ENCODE measurements around the gene PDE3A.

PDE3A gene

GRCh38 chr12:20487519-20487918 lies 119.2 kb downstream of the PDE3A start:
- no peaks in the 10 kb centered on the region for H3K36me3 ChIP-seq (ENCODE audit: control insufficient read depth, insufficient read depth, low read length)
- H3K9me3 ChIP-seq (ENCODE audit: control insufficient read depth, insufficient read depth, low read length), result no peaks in the 10 kb centered on the region
- H3K27me3 ChIP-seq (ENCODE audit: control insufficient read depth, insufficient read depth, low read length), result no peaks in the 10 kb centered on the region
- DNase-seq (ENCODE audit: low read depth, low spot score), result no peak
- WGBS (ENCODE audit: insufficient coverage, insufficient read length), result no CpG with 5 or more reads among the region's 2 CpGs
- no peak overlapping the region for H3K4me3 ChIP-seq (ENCODE audit: low read length)
- peaks cover 4% of the 10 kb centered on the region; the same call in 1 of the 2 replicates for H3K4me1 ChIP-seq (ENCODE audit: control insufficient read depth, insufficient read depth, low read length)
- H3K27ac ChIP-seq (ENCODE audit: low read length), result no peak overlapping the region

GRCh38 chr12:20489645-20490044 lies 121.3 kb downstream of the PDE3A start:
- no peak overlapping the region for H3K4me3 ChIP-seq (ENCODE audit: low read length)
- H3K27ac ChIP-seq (ENCODE audit: low read length), result no peak overlapping the region
- H3K36me3 ChIP-seq (ENCODE audit: control insufficient read depth, insufficient read depth, low read length), result no peaks in the 10 kb centered on the region
- no peaks in the 10 kb centered on the region for H3K9me3 ChIP-seq (ENCODE audit: control insufficient read depth, insufficient read depth, low read length)
- WGBS (ENCODE audit: insufficient coverage, insufficient read length), result no CpG with 5 or more reads among the region's 1 CpG
- H3K27me3 ChIP-seq (ENCODE audit: control insufficient read depth, insufficient read depth, low read length), result no peaks in the 10 kb centered on the region
- H3K4me1 ChIP-seq (ENCODE audit: control insufficient read depth, insufficient read depth, low read length), result peaks cover 4% of the 10 kb centered on the region; the same call in 1 of the 2 replicates
- DNase-seq (ENCODE audit: low read depth, low spot score), result no peak

GRCh38 chr12:20490213-20490612 lies 121.9 kb downstream of the PDE3A start:
- no peaks in the 10 kb centered on the region for H3K9me3 ChIP-seq (ENCODE audit: control insufficient read depth, insufficient read depth, low read length)
- H3K4me3 ChIP-seq (ENCODE audit: low read length), result no peak overlapping the region
- peaks cover 4% of the 10 kb centered on the region; the same call in 1 of the 2 replicates for H3K4me1 ChIP-seq (ENCODE audit: control insufficient read depth, insufficient read depth, low read length)
- H3K36me3 ChIP-seq (ENCODE audit: control insufficient read depth, insufficient read depth, low read length), result no peaks in the 10 kb centered on the region
- no peak overlapping the region for H3K27ac ChIP-seq (ENCODE audit: low read length)
- no peaks in the 10 kb centered on the region for H3K27me3 ChIP-seq (ENCODE audit: control insufficient read depth, insufficient read depth, low read length)
- DNase-seq (ENCODE audit: low read depth, low spot score), result no peak

DNA sequence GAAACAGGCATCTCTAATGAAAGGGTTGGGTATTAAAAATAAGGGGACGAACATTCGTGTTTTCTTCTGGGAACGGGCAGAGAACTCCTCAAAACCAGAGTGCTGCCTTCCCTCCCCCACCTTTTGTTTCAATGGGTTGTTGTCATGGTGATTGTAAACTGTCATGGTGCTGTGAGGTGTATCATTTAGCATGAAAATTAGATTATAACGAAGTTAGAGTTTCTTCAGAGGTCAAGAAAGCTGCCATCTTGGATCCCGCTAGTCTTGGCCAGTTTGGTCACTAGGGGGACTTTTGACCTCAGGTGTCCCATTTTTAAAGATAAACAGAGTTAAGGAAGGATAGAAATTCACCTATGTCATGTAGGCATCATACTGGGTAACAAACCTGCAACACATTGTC lies 123.0 kb downstream of the PDE3A start:
- H3K27ac ChIP-seq (ENCODE audit: low read length), result no peak overlapping the region
- WGBS (ENCODE audit: insufficient coverage, insufficient read length), result no CpG with 5 or more reads among the region's 5 CpGs
- no peak overlapping the region for H3K4me3 ChIP-seq (ENCODE audit: low read length)
- peaks cover 4% of the 10 kb centered on the region; the same call in 1 of the 2 replicates for H3K4me1 ChIP-seq (ENCODE audit: control insufficient read depth, insufficient read depth, low read length)
- no peaks in the 10 kb centered on the region for H3K27me3 ChIP-seq (ENCODE audit: control insufficient read depth, insufficient read depth, low read length)
- H3K36me3 ChIP-seq (ENCODE audit: control insufficient read depth, insufficient read depth, low read length), result no peaks in the 10 kb centered on the region
- DNase-seq (ENCODE audit: low read depth, low spot score), result no peak
- no peaks in the 10 kb centered on the region for H3K9me3 ChIP-seq (ENCODE audit: control insufficient read depth, insufficient read depth, low read length)

GRCh38 chr12:20492251-20492760 lies 124.0 kb downstream of the PDE3A start:
- Histone ChIP-seq H3K4me3 (ENCODE audit: low read length) (no peak overlapping the region), H3K27ac (ENCODE audit: low read length) (no peak overlapping the region), H3K36me3 (ENCODE audit: control insufficient read depth, insufficient read depth, low read length) (no peaks in the 10 kb centered on the region), H3K4me1 (ENCODE audit: control insufficient read depth, insufficient read depth, low read length) (peaks cover 4% of the 10 kb centered on the region; the same call in 1 of the 2 replicates), H3K9me3 (ENCODE audit: control insufficient read depth, insufficient read depth, low read length) (no peaks in the 10 kb centered on the region), H3K27me3 (ENCODE audit: control insufficient read depth, insufficient read depth, low read length) (no peaks in the 10 kb centered on the region)
- WGBS (ENCODE audit: insufficient coverage, insufficient read length), result no CpG with 5 or more reads among the region's 4 CpGs
- no peak for DNase-seq (ENCODE audit: low read depth, low spot score)

DNA sequence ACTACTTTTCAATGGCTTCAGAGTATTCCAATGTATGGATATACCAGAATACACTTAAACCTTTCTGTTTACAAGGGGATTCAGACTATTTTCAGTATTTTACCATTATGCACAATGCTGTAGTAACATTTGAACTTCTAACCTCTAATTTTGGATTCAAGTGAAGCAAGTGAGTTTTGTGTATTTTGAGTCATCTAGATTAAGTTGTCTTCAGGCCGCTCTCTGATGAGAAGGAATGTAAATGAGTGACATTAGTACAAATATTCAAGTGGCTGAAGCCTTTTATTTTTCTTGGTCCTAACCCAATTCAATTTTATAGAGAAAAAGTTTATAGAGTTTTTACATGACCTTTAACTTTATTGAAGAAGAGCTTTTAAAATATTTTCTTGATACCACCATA lies 125.6 kb downstream of the PDE3A start:
- Histone ChIP-seq H3K9me3 (ENCODE audit: control insufficient read depth, insufficient read depth, low read length) (no peaks in the 10 kb centered on the region), H3K27ac (ENCODE audit: low read length) (no peak overlapping the region), H3K4me3 (ENCODE audit: low read length) (no peak overlapping the region), H3K27me3 (ENCODE audit: control insufficient read depth, insufficient read depth, low read length) (no peaks in the 10 kb centered on the region), H3K4me1 (ENCODE audit: control insufficient read depth, insufficient read depth, low read length) (peaks cover 4% of the 10 kb centered on the region; the same call in 1 of the 2 replicates), H3K36me3 (ENCODE audit: control insufficient read depth, insufficient read depth, low read length) (no peaks in the 10 kb centered on the region)
- DNase-seq (ENCODE audit: low read depth, low spot score), result no peak
- no CpG with 5 or more reads among the region's 1 CpG for WGBS (ENCODE audit: insufficient coverage, insufficient read length)

DNA sequence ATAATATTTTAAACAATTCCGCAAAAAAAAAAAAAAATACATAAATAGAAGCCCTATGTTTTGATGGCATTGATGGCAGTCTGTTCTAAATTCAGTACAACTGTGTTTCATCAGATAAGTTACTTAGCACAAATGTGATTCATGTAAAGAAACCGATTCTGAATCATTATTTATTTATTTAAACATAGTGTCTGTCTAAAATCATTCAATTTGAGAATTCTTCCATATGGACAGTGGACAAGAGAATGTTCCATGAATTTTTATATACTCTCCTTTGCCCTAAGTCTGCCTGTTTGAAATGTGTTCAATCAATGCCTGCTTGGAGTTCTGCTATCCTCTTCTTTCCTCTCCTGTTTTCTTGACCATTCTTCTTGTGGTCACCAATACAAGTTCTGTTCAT lies 126.5 kb downstream of the PDE3A start:
- Histone ChIP-seq H3K27me3 (ENCODE audit: control insufficient read depth, insufficient read depth, low read length) (no peaks in the 10 kb centered on the region), H3K4me1 (ENCODE audit: control insufficient read depth, insufficient read depth, low read length) (peaks cover 4% of the 10 kb centered on the region; the same call in 1 of the 2 replicates), H3K9me3 (ENCODE audit: control insufficient read depth, insufficient read depth, low read length) (no peaks in the 10 kb centered on the region), H3K36me3 (ENCODE audit: control insufficient read depth, insufficient read depth, low read length) (no peaks in the 10 kb centered on the region), H3K27ac (ENCODE audit: low read length) (no peak overlapping the region), H3K4me3 (ENCODE audit: low read length) (no peak overlapping the region)
- no peak for DNase-seq (ENCODE audit: low read depth, low spot score)
- no CpG with 5 or more reads among the region's 2 CpGs for WGBS (ENCODE audit: insufficient coverage, insufficient read length)

DNA sequence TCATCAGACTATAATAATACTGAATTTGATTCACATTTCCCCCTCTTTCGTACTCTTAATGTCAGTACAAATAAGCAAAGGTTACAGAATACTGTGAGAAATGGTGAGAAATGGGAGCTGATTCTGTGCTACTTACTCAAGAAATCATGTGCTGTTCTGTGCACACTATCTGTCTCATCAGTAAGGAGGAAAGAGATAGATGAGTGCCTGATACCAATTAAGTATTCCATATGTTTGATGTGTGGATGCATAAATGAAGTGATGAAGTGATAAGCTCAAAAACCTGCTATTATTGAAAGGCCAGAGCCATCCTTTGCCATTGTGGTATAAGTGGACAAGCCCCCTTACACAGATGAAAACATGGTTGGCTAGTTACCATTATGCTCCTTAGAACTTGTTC lies 127.7 kb downstream of the PDE3A start:
- H3K9me3 ChIP-seq (ENCODE audit: control insufficient read depth, insufficient read depth, low read length), result no peaks in the 10 kb centered on the region
- no peak overlapping the region for H3K4me3 ChIP-seq (ENCODE audit: low read length)
- H3K27me3 ChIP-seq (ENCODE audit: control insufficient read depth, insufficient read depth, low read length), result no peaks in the 10 kb centered on the region
- no peak overlapping the region for H3K27ac ChIP-seq (ENCODE audit: low read length)
- DNase-seq (ENCODE audit: low read depth, low spot score), result no peak
- H3K4me1 ChIP-seq (ENCODE audit: control insufficient read depth, insufficient read depth, low read length), result peaks cover 4% of the 10 kb centered on the region; the same call in 1 of the 2 replicates
- no CpG with 5 or more reads among the region's 1 CpG for WGBS (ENCODE audit: insufficient coverage, insufficient read length)
- H3K36me3 ChIP-seq (ENCODE audit: control insufficient read depth, insufficient read depth, low read length), result no peaks in the 10 kb centered on the region

DNA sequence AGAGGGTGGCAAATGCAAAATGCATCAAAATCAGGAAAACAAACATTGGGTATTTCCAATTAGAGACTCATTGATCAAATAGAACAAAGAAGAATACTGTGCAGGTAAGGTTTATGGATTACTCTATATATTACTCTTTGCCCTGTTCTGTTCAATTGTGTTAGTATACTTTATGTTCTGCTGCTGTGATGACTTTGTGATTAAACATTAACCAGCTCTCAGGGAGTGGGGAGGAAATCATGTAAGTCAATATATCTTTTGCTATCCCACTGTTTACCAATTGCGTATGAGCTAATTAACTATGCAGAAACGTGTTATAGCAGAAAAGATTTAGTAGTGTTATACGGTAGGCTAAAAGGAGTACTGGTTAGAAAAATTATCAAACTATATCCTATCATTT lies 129.4 kb downstream of the PDE3A start:
- no peak overlapping the region for H3K4me3 ChIP-seq (ENCODE audit: low read length)
- no peaks in the 10 kb centered on the region; the same call in 1 of the 2 replicates for H3K4me1 ChIP-seq (ENCODE audit: control insufficient read depth, insufficient read depth, low read length)
- no peaks in the 10 kb centered on the region for H3K36me3 ChIP-seq (ENCODE audit: control insufficient read depth, insufficient read depth, low read length)
- DNase-seq (ENCODE audit: low read depth, low spot score), result no peak
- no CpG with 5 or more reads among the region's 3 CpGs for WGBS (ENCODE audit: insufficient coverage, insufficient read length)
- no peak overlapping the region for H3K27ac ChIP-seq (ENCODE audit: low read length)
- no peaks in the 10 kb centered on the region for H3K27me3 ChIP-seq (ENCODE audit: control insufficient read depth, insufficient read depth, low read length)
- H3K9me3 ChIP-seq (ENCODE audit: control insufficient read depth, insufficient read depth, low read length), result no peaks in the 10 kb centered on the region

- DNase-seq (ENCODE audit: low read depth, low spot score), result no peak
- no peaks in the 10 kb centered on the region for H3K27me3 ChIP-seq (ENCODE audit: control insufficient read depth, insufficient read depth, low read length)
- no peaks in the 10 kb centered on the region for H3K9me3 ChIP-seq (ENCODE audit: control insufficient read depth, insufficient read depth, low read length)
- no CpG with 5 or more reads among the region's 2 CpGs for WGBS (ENCODE audit: insufficient coverage, insufficient read length)
- no peaks in the 10 kb centered on the region for H3K4me1 ChIP-seq (ENCODE audit: control insufficient read depth, insufficient read depth, low read length)
- H3K27ac ChIP-seq (ENCODE audit: low read length), result no peak overlapping the region
- H3K4me3 ChIP-seq (ENCODE audit: low read length), result no peak overlapping the region
- no peaks in the 10 kb centered on the region for H3K36me3 ChIP-seq (ENCODE audit: control insufficient read depth, insufficient read depth, low read length)
Observed at GRCh38 chr12:20501958-20502357, 133.6 kb downstream of the PDE3A start.

DNA sequence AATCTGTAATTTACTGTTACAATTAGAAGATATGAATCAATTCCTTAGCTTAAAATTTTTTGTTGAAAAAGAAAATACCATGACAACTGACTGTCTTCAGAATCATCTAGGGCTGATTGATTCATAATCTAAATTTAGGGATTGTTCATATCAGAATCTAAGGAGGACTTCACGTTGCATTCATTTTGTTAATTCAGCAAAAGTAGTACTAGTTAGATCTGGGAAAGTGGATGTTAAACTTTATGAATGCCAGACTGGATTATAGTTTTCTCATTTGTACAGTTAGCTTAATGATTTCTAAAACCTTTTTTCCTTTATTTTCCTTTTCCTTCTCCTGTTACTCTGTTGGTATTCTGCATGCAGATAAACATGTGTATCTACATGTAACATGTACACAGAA lies 135.5 kb downstream of the PDE3A start:
- H3K4me3 ChIP-seq (ENCODE audit: low read length), result no peak overlapping the region
- H3K9me3 ChIP-seq (ENCODE audit: control insufficient read depth, insufficient read depth, low read length), result no peaks in the 10 kb centered on the region
- DNase-seq (ENCODE audit: low read depth, low spot score), result no peak
- H3K4me1 ChIP-seq (ENCODE audit: control insufficient read depth, insufficient read depth, low read length), result no peaks in the 10 kb centered on the region
- no peaks in the 10 kb centered on the region for H3K36me3 ChIP-seq (ENCODE audit: control insufficient read depth, insufficient read depth, low read length)
- H3K27me3 ChIP-seq (ENCODE audit: control insufficient read depth, insufficient read depth, low read length), result no peaks in the 10 kb centered on the region
- WGBS (ENCODE audit: insufficient coverage, insufficient read length), result no CpG with 5 or more reads among the region's 1 CpG
- H3K27ac ChIP-seq (ENCODE audit: low read length), result no peak overlapping the region
